HEK293T (cell line): Measurements from ENCODE around the gene G3BP1.
"Not testable (repeated sequence)": the region's sequence is repeated elsewhere in the genome, so short reads cannot be mapped to it uniquely, and the experiment has no call there.

Experiments used
- CTCF ChIA-PET: fragments of 350-600 bp; formaldehyde crosslinking; extraction: SDS; loops from one replicate; lab custom pipeline; 2021; ENCODE audit warnings: antibody characterized with exemption, inconsistent platforms; lab: Yijun Ruan, JAX
- POLR2A ChIA-PET: fragments of 350-600 bp; formaldehyde crosslinking; extraction: SDS; loops from one replicate; lab custom pipeline; 2020; ENCODE audit warnings: antibody characterized with exemption, inconsistent platforms; lab: Yijun Ruan, JAX
- DNase-seq: peaks from one replicate; pipeline ENCODE4 v3.0.0; 2012; ENCODE audit warnings: mixed read lengths; ENCODE audit errors: extremely low spot score
- ARNT ChIP-seq: fragments of 450-650 bp; IDR thresholded peaks from 2 replicates; pipeline ENCODE4 v1.6.1; 2017; ENCODE audit warnings: mild to moderate bottlenecking
- BHLHE40 ChIP-seq: fragments of 450-650 bp; IDR thresholded peaks from 2 replicates; pipeline ENCODE4 v1.6.1; 2016; ENCODE audit warnings: mild to moderate bottlenecking, moderate library complexity, borderline replicate concordance
- CTBP1 ChIP-seq: fragments of 450-650 bp; IDR thresholded peaks from 2 replicates; pipeline ENCODE4 v1.6.1; 2016; ENCODE audit warnings: borderline replicate concordance
- ELF4 ChIP-seq: fragments of 450-650 bp; IDR thresholded peaks from 2 replicates; pipeline ENCODE4 v1.6.1; 2017; ENCODE audit warnings: antibody characterized with exemption
- FOXA1 ChIP-seq: fragments of 450-650 bp; IDR thresholded peaks from 2 replicates; pipeline ENCODE4 v1.6.1; 2016; ENCODE audit warnings: mild to moderate bottlenecking
- FOXK2 ChIP-seq: fragments of 450-650 bp; IDR thresholded peaks from 2 replicates; pipeline ENCODE4 v1.6.1; 2016; ENCODE audit warnings: mild to moderate bottlenecking
- FOXM1 ChIP-seq: fragments of 450-650 bp; IDR thresholded peaks from 2 replicates; pipeline ENCODE4 v1.6.1; 2017; ENCODE audit warnings: mild to moderate bottlenecking, borderline replicate concordance
- HDGF ChIP-seq: fragments of 450-650 bp; IDR thresholded peaks from 2 replicates; pipeline ENCODE4 v1.6.1; 2017; ENCODE audit warnings: antibody characterized with exemption, borderline replicate concordance
- L3MBTL2 ChIP-seq: fragments of 450-650 bp; conservative IDR thresholded peaks from 2 replicates; pipeline ENCODE4 v1.6.1; 2016; ENCODE audit warnings: mild to moderate bottlenecking
- LEF1 ChIP-seq: fragments of 450-650 bp; IDR thresholded peaks from 2 replicates; pipeline ENCODE4 v1.6.1; 2017; ENCODE audit warnings: mild to moderate bottlenecking, borderline replicate concordance
- NFRKB ChIP-seq: fragments of 450-650 bp; IDR thresholded peaks from 2 replicates; pipeline ENCODE4 v1.6.1; 2016; ENCODE audit warnings: mild to moderate bottlenecking, moderate library complexity
- SUZ12 ChIP-seq: fragments of 450-650 bp; IDR thresholded peaks from 2 replicates; pipeline ENCODE4 v1.6.1; 2016; ENCODE audit warnings: mild to moderate bottlenecking
- ZNF384 ChIP-seq: fragments of 450-650 bp; IDR thresholded peaks from 2 replicates; pipeline ENCODE4 v1.6.1; 2016
- TF ChIP-seq, protein P1 (sequence below): fragments of 450-650 bp; IDR thresholded peaks from 2 replicates; pipeline ENCODE4 v1.6.1; 2016

Gene G3BP1

GRCh38 chr5:151846765-151847164 lies 75.0 kb downstream of the G3BP1 start:
- CTCF ChIA-PET: no interaction called here
- TF ChIP-seq NFRKB (no peak), L3MBTL2 (no peak), HDGF (no peak), BHLHE40 (no peak), FOXK2 (no peak), SUZ12 (no peak), FOXA1 (no peak)
- TF ChIP-seq, protein P1, sequence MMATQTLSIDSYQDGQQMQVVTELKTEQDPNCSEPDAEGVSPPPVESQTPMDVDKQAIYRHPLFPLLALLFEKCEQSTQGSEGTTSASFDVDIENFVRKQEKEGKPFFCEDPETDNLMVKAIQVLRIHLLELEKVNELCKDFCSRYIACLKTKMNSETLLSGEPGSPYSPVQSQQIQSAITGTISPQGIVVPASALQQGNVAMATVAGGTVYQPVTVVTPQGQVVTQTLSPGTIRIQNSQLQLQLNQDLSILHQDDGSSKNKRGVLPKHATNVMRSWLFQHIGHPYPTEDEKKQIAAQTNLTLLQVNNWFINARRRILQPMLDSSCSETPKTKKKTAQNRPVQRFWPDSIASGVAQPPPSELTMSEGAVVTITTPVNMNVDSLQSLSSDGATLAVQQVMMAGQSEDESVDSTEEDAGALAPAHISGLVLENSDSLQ: no peak
- POLR2A ChIA-PET: no interaction called here
- DNase-seq: no peak

GRCh38 chr5:151847871-151848270 lies 76.1 kb downstream of the G3BP1 start:
- TF ChIP-seq BHLHE40 (no peak), ARNT (no peak), FOXK2 (no peak), LEF1 (no peak), FOXA1 (no peak), ELF4 (no peak), SUZ12 (no peak), L3MBTL2 (no peak), HDGF (no peak), ZNF384 (no peak), FOXM1 (no peak)
- TF ChIP-seq, protein P1: no peak
- ChIA-PET POLR2A (no interaction called here), CTCF (no interaction called here)
- DNase-seq: no peak

GRCh38 chr5:151855701-151856100 lies 83.9 kb downstream of the G3BP1 start:
- ChIA-PET CTCF (no interaction called here), POLR2A (no interaction called here)
- DNase-seq: no peak
- TF ChIP-seq LEF1 (no peak), CTBP1 (no peak), SUZ12 (no peak)
- TF ChIP-seq, protein P1: no peak

DNA sequence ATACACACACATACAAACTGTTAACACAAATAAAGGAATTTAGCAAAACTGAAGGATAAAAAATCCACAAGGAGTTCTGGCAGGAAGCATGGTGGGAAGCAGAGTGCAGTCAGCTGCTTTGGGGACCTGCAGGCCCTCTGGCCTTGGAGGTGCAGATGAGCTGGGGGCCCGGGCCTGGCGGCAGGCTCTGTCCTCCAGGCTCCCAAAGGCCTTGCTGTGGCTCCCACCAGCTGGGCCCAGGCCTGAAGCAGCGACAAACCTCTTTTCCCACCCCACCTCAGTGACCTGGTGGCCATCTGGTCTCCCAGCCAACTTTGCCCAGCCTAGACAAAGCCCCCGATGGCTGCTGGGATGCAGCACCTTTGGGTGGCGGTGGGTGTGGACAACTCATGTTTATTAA lies 85.1 kb downstream of the G3BP1 start:
- TF ChIP-seq, protein P1: no peak
- no peak for TF ChIP-seq ELF4
- TF ChIP-seq FOXA1: no peak
- TF ChIP-seq ARNT: no peak
- no peak for TF ChIP-seq BHLHE40
- POLR2A ChIA-PET: no interaction called here

GRCh38 chr5:151860867-151861266 lies 89.1 kb downstream of the G3BP1 start:
- POLR2A ChIA-PET, CTCF ChIA-PET, DNase-seq: not testable (repeated sequence)

More for the DNA sequence above, 85.1 kb downstream of the G3BP1 start:
- DNase-seq: no peak
- CTCF ChIA-PET: no interaction called here
